HL-60 (cell line): ENCODE data around the gene FCN1.

ENCODE experiments used
- CTCF ChIP-seq: IDR thresholded peaks from one replicate; pipeline ENCODE4 v1.5.1; 2011; ENCODE audit warnings: low read length, control low read depth, inconsistent platforms; ENCODE audit not compliant: insufficient read depth
- GABPA ChIP-seq: IDR thresholded peaks from 2 replicates; pipeline ENCODE4 v1.6.1; 2012; ENCODE audit warnings: low read depth
- POLR2AphosphoS5 ChIP-seq: IDR thresholded peaks from 2 replicates; pipeline ENCODE4 v1.6.1; 2012; ENCODE audit warnings: low read depth
- REST ChIP-seq: IDR thresholded peaks from 2 replicates; pipeline ENCODE4 v1.6.1; 2012; ENCODE audit warnings: low read depth; ENCODE audit not compliant: insufficient replicate concordance
- SPI1 ChIP-seq: IDR thresholded peaks from 2 replicates; pipeline ENCODE4 v1.6.1; 2012; ENCODE audit warnings: low read depth, mild to moderate bottlenecking, borderline replicate concordance

- TF ChIP-seq POLR2AphosphoS5 (no peak), CTCF (no peak), REST (no peak), GABPA (no peak), SPI1 (no peak)
Measured at GRCh38 chr9:134867917-134868750, 49.6 kb downstream of the FCN1 start.
